ENCODE measurements around the gene OTX2. TPM values are rescaled to one million over a fixed set of nuclear protein-coding genes. Genes with fewer than 3 reads are reported as not detected.

The OTX2 gene
- total and polyA plus RNA-seq, 7 donors: not detected

DNA sequence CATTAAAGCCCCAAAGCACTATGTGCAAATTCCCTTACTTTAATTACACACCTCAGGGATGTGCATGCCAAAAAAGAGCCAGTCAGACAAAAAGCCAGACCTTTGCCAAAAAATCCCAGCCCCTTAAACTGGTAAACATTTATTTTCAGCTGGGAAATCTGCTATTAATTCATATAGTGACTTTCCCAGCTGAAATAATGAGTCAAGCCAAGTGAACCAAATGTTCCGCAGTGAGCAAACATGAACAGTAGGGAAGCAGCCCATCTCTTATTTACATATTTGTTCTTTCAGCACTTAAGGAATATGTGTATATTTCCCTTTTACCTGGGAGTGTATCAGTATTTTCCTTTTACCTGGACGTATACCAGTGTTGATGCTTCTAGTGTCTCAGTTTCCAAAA lies 44.0 kb upstream of the OTX2 start:
- no peak for TF ChIP-seq EP300 (IDR thresholded peaks at IDR 0.05)
- no peak for TF ChIP-seq POLR2A (IDR thresholded peaks at IDR 0.05)
- TF ChIP-seq, protein P1, sequence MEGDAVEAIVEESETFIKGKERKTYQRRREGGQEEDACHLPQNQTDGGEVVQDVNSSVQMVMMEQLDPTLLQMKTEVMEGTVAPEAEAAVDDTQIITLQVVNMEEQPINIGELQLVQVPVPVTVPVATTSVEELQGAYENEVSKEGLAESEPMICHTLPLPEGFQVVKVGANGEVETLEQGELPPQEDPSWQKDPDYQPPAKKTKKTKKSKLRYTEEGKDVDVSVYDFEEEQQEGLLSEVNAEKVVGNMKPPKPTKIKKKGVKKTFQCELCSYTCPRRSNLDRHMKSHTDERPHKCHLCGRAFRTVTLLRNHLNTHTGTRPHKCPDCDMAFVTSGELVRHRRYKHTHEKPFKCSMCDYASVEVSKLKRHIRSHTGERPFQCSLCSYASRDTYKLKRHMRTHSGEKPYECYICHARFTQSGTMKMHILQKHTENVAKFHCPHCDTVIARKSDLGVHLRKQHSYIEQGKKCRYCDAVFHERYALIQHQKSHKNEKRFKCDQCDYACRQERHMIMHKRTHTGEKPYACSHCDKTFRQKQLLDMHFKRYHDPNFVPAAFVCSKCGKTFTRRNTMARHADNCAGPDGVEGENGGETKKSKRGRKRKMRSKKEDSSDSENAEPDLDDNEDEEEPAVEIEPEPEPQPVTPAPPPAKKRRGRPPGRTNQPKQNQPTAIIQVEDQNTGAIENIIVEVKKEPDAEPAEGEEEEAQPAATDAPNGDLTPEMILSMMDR (IDR thresholded peaks at IDR 0.05): no peak
- TF ChIP-seq POLR2AphosphoS5 (IDR thresholded peaks at IDR 0.05): no peak
- no peaks in the 10 kb centered on the region for H3K9me3 ChIP-seq
- H3K4me1 ChIP-seq: no peaks in the 10 kb centered on the region
- intact Hi-C loops (cut with DNase I): no loop called here
- H3K36me3 ChIP-seq: no peaks in the 10 kb centered on the region
- DNase-seq: no peak
- WGBS, 2 donors: 10 to 46% methylated on average over 2 of the region's 2 CpGs
- no peak overlapping the region for H3K27ac ChIP-seq
- H3K4me3 ChIP-seq: no peak overlapping the region
- peaks cover 0 to 33% (median 0%) of the 10 kb centered on the region in 3 donors for H3K27me3 ChIP-seq

DNA sequence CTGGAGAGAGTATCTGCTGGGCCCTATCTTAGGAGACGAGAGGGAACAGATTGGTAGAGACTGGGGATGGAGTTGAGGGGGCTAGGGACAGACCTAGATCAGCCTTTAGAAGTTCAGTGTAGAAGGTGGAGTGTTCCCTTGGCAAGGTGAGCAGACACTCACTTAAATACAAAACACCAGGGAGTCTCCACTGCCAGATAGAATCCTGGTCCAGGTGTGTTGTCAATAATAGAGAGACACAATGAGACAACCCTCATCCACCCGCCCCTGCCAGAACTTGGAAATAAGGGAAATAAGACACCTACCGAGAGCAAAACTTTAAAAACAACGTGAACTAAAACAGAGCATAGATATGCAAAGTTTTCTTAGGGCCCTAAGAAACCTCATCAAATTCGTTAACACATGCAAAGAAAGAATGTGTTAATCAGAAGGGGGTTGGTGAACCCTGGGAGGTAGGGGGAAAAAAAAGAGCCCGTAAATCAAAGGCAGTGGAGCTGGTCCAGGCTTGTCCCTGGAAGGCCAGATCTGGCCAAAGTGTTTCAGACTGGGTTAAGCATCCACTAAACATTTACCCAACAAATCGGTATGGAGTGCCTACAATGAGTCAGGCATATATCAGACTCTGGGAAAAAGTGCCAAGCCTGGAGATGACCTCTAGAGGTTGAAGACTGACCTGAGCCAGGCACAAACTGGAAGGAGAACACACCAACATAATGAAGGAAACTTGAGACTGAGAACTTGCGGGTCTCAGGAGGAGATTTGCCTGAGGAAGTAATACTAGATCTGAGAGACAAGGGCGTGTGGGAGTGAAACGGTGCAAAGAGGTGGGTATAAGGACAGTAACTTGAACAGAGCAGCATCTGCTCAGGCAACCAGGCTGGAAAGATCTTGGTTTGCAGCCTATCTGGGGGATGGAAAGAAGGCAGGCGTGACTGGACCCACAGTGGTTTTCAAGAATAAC lies 37.0 kb upstream of the OTX2 start:
- WGBS, 2 donors: 51 to 76% methylated on average over 11 of the region's 11 CpGs
- H3K4me1 ChIP-seq: no peaks in the 10 kb centered on the region
- peaks cover 0 to 9% (median 0%) of the 10 kb centered on the region in 3 donors for H3K27me3 ChIP-seq
- H3K9me3 ChIP-seq: no peaks in the 10 kb centered on the region
- TF ChIP-seq POLR2A (IDR thresholded peaks at IDR 0.05): no peak
- TF ChIP-seq POLR2AphosphoS5 (IDR thresholded peaks at IDR 0.05): no peak
- TF ChIP-seq, protein P1 (IDR thresholded peaks at IDR 0.05): no peak
- no peak for TF ChIP-seq EP300 (IDR thresholded peaks at IDR 0.05)
- DNase-seq: no peak
- no peak overlapping the region for H3K27ac ChIP-seq
- H3K4me3 ChIP-seq: no peak overlapping the region
- no peaks in the 10 kb centered on the region for H3K36me3 ChIP-seq
- intact Hi-C loops (cut with DNase I): no loop called here

DNA sequence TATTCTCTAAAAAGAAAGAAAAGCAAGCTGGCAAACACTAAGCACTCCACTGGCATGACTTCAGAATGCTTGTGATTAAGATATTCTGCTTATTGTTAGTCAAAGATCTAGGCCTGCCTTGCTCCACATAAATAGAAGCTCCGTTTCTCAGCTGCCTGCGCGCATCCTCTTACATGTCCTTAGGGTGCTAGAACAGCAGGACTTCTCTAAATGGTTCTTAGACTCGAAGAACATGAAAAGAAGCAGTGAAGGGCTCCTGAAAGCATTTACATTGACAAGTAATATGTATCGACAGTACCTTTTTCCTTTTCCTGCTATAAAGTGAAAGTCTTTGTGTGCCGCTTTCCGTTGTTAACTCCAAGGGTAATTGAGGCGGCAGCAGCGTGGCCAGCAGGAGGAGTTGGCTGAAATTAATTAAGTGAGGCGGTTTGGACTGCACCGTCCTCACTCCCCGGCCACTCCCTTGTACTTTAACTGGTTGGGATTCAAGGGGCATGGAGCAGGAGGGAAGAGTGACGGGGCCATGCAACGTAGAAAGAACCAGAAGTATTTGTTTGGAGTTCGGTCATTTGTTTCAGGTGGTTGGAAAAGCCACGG lies 34.2 kb upstream of the OTX2 start:
- TF ChIP-seq, protein P1 (IDR thresholded peaks at IDR 0.05): no peak
- no peak for TF ChIP-seq EP300 (IDR thresholded peaks at IDR 0.05)
- no peak for TF ChIP-seq POLR2AphosphoS5 (IDR thresholded peaks at IDR 0.05)
- TF ChIP-seq POLR2A (IDR thresholded peaks at IDR 0.05): no peak
- Histone ChIP-seq H3K27ac (no peak overlapping the region), H3K4me1 (no peaks in the 10 kb centered on the region), H3K9me3 (no peaks in the 10 kb centered on the region), H3K4me3 (no peak overlapping the region), H3K36me3 (no peaks in the 10 kb centered on the region), H3K27me3 (no peaks in the 10 kb centered on the region)
- 39 to 75% methylated on average over 16 of the region's 16 CpGs for WGBS, 2 donors
- no peak for DNase-seq
- intact Hi-C loops (cut with DNase I): no loop called here

DNA sequence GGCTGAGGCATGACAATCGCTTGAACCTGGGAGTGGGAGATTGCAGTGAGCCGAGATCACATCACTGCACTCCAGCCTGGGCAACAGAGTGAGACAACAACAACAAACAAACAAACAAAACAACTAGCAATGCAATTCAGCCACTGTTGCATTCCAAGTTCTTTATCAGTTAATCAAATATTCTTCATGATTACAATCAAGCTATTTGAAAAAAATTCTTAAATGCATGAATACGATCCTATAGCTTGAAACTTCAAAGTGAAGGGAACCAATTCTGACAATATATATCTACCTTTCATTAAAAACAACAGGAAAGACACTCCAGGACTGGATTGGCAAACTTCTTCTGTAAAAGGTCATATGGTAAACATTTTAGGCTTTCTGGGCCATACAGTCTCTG lies 31.3 kb upstream of the OTX2 start:
- no peak for TF ChIP-seq EP300 (IDR thresholded peaks at IDR 0.05)
- TF ChIP-seq POLR2A (IDR thresholded peaks at IDR 0.05): no peak
- TF ChIP-seq POLR2AphosphoS5 (IDR thresholded peaks at IDR 0.05): no peak
- TF ChIP-seq, protein P1 (IDR thresholded peaks at IDR 0.05): no peak
- Histone ChIP-seq H3K36me3 (no peaks in the 10 kb centered on the region), H3K27me3 (no peaks in the 10 kb centered on the region), H3K9me3 (no peaks in the 10 kb centered on the region), H3K4me3 (no peak overlapping the region), H3K4me1 (no peaks in the 10 kb centered on the region), H3K27ac (no peak overlapping the region)
- intact Hi-C loops (cut with DNase I): no loop called here
- DNase-seq: no peak
- 90 to 92% methylated on average over 3 of the region's 3 CpGs for WGBS, 2 donors
